ENCODE data around the gene TCF3.
"Not testable (repeated sequence)": the region's sequence is repeated elsewhere in the genome, so short reads cannot be mapped to it uniquely, and the experiment has no call there.

TCF3 gene

DNA sequence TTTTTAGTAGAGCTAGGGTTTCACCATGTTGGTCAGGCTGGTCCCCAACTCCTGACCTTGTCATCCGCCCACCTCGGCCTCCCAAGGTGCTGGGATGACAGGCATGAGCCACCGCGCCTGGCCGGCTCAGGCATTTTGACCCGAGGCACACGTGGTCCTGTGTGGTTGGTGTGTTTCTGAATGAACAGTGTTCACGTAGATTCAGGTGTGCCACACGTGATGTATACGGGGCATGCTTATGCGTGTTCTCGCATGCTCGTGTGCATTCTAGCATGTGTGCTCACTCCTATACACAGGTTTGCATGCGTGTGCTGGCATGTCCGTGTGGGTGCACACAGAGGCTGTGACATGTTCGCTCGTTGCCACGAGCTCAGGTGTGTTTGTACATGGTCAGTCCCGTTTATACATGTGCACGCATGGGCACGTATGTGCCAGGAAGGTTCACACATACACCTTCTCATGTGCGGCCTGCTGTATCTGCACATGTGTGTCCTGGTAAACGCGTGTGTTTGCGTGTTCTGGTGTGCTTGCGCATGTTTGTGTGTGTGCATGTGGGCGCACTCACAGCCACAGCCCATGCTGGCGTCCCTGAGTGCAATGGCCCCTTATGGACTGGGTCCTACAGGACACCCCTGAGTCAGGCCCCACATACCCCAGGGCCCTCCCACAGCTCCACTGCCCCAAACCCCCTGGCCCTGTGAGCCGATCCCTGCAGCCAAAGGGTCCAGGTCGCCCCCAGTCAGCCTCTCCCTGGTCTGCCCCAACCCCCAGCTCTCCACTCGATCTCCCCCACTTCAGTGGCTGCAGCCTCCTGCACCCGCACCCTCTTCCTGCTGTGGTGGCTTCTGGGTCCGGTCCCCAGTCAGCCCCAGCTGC lies 20.6 kb upstream of the TCF3 start:
- no peak for DNase-seq (ENCODE audit: low read depth in 4 of 4, low spot score in 1 of 4)

DNA sequence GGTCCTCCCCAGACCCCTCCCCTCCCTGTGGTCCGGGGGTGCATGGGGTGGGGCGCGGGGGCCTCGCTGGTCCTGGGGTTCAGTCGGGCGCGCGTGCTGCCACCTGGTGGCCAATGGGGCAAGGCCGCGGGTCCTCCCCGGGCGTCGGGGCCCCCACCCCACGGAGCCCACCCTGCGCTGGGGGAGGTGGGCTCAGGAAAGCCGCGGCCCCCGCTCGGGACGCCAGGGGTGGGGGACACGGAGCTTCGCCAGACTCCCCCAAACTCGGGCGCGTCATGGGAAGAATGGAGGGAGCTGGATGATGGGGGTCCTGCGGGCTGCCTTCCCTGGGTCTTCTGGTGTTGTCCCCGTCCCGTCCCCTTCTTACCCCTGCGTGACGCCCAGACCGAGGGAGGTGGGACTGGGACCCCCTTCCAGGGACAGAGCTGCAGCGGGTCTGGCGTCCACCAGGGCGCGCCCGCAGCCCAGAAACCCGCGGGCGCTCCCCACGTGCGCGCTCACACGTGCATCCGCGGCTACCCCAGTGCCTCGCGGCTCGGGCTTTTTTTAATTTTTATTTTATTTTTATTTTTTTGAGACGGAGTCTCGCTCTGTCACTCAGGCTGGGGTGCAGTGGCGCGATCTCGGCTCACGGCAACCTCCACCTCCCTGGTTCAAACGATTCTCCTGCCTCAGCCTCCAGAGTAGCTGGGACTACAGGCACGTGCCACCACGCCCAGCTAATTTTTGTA lies 19.8 kb upstream of the TCF3 start:
- peak in 3 of 4 experiments; percentile 49 to 53 (median 52) for DNase-seq (ENCODE audit: low read depth in 4 of 4, low spot score in 1 of 4)

DNA sequence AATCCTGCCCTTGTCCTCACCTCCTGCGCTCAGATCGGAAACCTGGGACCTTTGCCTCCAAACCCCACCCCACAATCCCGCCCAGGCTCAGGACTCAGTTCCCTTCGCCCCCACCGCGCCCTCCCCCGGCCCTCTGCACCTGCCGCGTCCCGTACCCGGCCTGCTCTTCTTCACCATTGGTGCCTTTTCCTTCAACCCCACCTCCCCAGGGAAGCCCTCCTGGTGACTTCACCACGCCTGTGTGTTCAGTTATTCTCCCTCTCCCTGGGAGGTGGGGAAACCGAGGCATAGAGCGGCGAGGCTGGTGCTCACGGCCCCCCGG lies 19.3 kb upstream of the TCF3 start:
- DNase-seq (ENCODE audit: low read depth in 4 of 4, low spot score in 1 of 4) = no peak

DNA sequence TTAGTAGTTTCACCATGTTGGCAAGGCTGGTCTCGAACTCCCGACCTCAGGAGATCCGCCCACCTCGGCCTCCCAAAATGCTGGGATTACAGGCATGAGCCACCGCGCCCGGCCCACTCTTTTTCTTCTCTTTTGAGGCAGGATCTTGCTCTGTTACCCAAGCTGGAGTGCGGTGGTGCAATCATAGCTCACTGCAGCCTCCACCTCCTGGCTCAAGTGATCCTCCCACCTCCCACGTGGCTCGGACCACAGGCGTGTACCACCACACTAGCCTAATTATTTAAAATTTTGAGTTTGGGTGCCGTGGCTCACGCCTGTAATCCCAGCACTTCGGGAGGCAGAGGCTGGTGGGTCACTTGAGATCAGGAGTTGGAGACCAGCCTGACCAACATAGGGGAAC lies 18.3 kb upstream of the TCF3 start:
- not testable (repeated sequence) for DNase-seq (ENCODE audit: low read depth in 4 of 4, low spot score in 1 of 4)

DNA sequence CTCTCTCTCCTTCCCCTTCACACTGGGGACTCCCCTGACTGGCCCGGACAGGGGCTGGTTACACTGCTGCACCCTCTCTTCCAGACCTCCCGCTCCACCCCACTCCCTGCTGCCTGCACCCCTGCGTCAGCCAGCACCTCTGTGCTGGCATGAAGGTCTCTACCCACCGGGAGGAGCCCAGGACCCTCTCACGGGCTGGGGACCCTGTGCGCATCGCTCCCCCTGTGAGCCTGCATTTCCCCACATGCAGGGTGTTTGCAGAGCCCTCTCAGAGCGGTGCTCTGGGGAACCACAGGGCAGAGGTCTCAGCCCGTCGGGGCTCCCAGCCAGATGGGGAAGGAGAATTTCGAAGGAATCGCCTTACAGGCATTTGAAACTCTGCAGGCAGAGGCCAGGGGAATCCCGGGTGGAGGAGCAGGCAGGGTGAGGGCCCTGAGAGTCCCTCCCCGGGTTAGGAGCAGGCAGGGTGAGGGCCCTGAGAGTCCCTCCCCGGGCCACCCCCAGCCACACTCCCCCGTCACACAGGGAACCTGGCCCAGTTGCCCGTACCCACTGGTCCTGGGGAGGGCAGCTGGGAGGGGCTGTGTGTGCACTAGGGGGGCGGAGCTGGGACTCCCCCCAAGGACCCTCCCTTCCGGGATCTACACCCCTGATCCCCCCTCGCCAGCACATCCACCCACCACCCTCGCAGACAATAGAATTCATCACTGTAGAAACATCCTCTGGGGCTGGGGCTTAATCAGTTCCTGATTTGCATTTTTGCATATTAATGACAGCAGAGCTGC lies 16.3 kb upstream of the TCF3 start:
- DNase-seq (ENCODE audit: low read depth in 4 of 4, low spot score in 1 of 4) = no peak

DNA sequence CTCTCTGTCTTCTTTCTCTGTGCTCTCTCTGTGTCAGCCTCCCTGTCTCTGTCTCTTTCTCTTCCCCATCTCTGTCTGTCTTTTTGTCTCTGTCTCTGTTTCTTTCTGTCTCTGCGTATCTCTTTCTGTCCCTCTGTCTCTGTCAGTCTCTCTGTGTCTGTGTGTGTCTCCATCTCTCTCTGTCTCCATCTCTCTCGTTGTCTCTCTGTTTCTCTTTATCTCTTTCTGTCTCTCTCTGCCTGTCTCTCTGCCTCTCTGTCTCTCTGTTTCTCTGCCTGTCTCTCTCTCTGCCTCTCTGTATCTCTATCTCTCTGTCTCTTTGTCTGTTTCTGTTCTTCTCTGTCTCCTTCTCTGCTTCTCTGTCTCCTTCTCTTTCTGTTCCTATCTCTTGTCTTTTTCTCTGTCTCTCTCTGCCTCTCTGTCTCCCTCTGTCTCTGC lies 15.7 kb upstream of the TCF3 start:
- no peak for DNase-seq (ENCODE audit: low read depth in 4 of 4, low spot score in 1 of 4)

DNA sequence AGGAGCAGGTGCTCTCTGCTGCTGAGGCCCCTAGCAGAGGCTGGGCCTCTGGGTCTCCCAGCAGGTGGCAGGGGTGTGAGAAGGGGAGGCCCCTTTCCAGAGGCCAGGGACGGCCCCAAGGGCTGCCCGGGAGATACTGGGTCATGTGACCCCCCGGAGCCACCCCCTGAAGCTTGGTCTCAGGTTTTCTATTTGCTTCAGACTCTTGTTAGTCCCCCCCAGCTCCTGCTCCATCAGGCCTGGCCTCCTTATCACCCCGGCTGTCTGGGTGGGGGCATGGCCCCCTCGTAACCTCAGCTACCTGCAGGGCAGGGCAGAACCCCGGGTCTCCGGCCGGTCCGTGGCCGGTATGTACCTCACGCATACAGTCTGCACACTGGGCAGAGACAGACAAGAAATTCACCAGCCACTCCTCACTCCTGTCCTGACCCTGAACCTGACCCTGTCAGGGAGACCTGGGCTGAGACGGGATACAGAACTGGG lies 13.2 kb upstream of the TCF3 start:
- no peak for DNase-seq (ENCODE audit: low read depth in 4 of 4, low spot score in 1 of 4)

DNA sequence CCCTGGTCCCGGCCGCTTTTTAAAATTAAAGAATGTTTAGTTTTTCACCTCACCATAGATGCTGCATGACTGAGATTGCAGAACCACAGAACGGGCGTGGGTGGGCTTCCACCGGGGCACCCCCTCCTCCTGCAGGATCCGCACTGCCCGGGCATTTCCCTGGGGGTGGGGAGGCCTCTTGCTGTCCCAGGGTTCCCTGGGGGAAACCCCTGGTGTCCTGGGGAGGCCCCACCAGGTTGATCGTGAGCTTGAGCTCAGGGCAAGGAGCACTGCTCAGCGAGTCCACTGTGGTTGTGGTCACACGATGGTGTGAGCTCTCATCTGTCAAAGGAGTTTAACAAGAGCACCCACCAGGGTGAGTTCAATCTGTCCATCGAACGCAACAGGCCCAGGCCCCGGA lies 11.4 kb upstream of the TCF3 start:
- no peak for DNase-seq (ENCODE audit: low read depth in 4 of 4, low spot score in 1 of 4)

DNA sequence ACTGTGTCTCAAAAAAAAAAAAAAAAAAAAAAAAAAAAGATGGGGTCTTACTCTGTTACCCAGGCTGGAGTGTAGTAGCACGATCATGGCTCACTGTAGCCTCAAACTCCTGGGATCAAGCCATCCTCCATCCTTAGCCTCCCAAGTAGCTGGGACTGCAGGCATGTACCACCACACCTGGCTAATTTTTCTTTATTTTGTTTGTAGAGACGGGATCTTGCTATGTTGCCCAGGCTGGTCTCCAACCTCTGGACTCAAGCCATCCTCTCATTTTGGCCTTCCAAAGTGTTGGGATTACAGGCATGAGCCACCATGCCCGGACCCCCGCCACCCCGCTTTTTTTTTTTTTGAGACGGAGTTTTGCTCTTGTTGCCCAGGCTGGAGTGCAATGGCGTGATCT lies 10.8 kb upstream of the TCF3 start:
- DNase-seq (ENCODE audit: low read depth in 4 of 4, low spot score in 1 of 4) = not testable (repeated sequence)

DNA sequence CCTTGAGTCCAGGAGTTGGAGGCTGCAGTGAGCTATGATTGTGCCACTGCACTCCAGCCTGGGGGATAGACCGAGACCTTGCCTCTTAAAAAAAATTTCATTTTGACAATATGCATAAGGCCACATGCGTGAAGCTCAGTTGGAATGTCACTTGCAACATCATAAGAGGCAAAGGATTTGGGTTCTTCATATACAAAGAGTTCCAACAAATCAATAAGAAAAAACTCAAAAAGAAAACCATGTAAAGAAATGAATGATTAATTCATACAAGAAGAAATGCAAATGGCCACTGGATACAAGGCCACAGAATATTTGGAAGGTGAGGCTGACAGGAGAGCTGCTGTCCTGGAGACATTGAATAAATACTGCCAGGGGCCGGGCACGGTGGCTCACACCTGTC lies 9.6 kb upstream of the TCF3 start:
- DNase-seq (ENCODE audit: low read depth in 4 of 4, low spot score in 1 of 4) = no peak

DNA sequence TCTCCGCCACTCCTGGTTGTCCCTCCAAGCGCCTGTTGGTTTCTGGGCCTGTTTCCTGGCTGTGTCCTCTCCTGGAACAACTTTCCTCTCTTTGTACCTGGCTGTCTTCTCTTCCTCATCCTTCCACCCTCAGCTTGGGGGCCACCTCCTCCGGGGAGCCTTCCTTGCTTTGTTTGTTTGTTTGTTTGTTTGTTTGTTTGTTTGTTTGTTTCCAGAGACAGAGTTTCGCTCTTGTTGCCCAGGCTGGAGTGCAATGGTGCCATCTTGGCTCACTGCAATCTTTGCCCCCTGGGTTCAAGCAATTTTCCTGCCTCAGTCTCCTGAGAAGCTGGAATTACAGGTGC lies 6.6 kb upstream of the TCF3 start:
- DNase-seq (ENCODE audit: low read depth in 4 of 4, low spot score in 1 of 4) = no peak

DNA sequence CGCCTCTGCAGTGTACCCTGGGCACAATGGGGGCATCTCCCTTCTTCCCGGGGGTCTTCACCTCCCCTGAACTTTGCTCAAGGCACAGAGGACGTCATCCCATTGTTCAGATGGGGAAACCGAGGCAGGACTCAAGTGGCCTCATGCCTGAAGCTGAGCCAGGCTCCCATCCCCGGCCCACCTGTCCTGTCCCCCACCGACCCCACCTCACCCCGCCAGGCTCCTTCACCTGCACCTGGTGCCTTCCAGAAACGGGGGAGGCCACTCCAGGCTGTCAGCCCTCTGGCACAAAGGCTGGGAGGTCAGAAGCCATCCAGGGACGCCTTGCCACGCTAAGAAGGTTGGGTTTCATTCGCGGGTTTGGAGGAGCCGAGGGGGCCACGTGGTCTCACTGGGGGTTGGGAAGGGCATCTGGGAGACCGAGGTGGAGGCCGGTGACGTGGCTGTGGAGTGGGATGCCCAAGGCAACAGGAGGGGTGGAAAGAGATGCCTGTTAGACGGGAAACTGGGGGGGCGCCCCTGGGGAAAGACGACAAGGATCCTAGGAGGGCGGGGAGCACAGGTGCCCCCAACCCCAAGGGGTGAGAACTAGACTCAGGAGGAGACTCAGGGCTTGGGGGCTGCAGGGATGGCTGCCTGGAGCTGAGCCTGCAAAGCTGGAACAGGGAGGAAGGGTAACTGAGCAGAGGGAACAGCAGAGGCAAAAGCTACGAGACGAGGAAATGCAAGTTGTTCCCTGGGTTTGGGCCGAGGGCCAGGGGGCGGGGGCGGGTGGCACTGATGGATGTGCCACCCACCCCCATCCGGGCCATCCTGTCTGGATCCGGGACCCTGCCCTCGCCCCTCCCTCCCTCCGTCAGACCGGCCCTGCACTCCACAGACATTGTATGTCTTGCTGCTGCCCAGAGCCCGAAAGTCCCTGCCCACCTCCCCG lies 6.0 kb upstream of the TCF3 start:
- no peak for DNase-seq (ENCODE audit: low read depth in 4 of 4, low spot score in 1 of 4)

DNA sequence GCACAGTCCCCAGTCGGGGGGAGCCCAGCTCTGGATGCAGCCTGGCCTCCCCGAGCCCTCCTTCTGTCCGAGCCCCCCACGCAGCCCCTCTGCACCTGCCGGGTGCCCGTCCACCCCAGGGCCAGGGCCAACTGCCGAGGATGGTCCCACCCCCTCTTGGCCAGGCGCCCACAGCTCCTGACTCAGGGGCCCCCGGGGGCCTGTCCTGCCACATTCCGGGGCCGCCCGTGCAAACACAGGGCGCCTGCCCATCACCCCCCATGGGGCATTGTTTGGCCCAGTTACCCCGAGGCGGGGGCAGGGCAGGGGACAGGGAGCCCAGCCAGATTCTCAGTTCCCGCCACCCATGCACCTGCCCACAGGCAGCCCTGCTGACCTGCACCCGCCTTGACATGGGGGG lies 5.3 kb upstream of the TCF3 start:
- no peak for DNase-seq (ENCODE audit: low read depth in 4 of 4, low spot score in 1 of 4)

DNA sequence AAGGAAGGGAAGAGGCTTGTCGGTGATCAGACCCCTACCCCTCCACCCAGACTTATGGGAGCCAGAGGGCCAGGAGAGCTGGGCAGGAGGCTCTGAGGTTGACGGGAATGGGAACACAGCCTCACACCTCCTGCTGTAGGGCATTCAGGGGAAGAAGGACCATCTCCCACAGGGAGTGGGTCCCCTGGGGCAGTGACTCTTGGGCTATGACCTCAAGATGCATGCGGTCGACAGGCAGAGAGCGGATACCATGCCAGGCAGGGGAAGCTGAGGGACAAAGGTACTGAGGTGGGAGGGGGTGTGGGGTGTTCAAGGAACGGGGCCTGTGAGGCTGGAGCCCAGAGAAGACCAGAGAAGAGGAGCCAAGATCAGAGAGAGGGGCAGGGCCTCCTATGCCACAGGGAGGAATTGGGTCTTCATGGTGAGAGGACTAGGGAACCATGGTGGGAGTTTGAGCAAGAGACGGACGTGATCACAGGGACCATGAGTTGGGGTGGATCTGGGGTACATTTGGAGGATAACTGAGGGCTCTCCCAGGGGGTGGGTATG lies 4.6 kb upstream of the TCF3 start:
- no peak for DNase-seq (ENCODE audit: low read depth in 4 of 4, low spot score in 1 of 4)

DNA sequence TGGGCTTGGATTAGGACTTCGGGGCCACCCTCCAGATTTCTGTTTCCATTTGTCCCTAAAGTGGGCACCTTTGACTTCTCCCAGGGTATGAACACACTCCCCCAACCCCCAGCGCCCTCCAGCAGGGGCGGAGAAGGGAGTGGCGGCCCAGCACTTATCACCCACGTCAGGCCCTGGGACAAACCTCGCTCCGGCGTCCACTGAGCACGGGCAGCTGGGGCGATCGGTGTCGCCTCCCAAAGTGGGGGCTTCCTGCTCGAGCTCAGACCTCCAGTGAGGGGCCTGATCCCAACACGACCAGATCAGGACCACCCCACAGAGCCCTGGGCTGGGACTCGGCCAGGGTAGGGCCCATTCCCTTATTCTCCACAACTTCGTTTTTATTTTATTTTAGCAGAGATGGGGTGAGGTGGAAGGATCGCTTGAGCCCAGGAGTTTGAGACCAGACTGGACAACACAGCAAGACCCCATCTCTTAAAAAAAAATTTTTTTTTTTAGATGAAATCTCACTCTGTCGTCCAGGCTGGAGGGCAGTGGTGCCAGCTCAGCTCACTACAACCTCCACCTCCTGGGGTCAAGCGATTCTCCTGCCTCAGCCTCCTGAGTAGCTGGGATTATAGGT lies 3.7 kb upstream of the TCF3 start:
- no peak for DNase-seq (ENCODE audit: low read depth in 4 of 4, low spot score in 1 of 4)

DNA sequence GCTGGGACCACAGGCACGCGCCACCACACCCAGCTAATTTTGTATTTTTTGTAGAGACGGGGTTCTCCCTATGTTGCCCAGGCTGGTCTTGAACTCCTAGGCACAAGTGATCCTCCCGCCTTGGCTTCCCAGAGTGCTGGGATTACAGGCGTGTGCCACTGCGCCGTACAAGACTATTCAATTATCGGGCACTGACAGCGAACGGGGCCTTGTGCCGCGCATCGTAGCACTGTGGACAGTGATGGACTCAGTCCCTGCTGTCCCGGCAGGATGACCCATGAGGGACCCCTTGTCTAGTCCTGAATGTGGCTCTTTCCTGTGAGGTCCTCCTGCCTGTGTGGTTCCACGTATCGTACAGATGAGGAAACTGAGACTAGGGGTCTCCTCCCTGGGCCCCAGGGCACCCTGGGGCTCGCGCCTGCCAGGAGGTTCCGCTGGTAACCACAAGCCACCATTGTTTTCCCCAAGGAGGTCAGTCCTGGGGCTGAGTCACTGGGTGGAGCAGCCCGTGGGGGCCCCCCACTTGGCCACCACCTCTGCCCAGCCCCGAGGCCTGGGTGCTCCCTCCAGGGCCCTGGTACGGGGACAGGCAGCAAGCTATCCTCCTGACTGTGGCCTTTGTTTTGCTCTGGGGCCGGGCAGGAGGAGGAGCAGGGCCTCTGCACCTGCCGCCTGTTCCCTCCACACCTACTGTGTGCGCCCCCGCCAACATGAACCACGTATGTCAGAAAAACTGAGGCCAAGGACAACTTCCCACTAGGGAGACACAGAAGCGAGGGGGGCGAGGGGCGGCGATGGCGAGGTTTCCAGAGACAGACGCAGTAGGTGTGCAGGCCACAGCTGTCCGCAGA lies 2.9 kb upstream of the TCF3 start:
- no peak for DNase-seq (ENCODE audit: low read depth in 4 of 4, low spot score in 1 of 4)

DNA sequence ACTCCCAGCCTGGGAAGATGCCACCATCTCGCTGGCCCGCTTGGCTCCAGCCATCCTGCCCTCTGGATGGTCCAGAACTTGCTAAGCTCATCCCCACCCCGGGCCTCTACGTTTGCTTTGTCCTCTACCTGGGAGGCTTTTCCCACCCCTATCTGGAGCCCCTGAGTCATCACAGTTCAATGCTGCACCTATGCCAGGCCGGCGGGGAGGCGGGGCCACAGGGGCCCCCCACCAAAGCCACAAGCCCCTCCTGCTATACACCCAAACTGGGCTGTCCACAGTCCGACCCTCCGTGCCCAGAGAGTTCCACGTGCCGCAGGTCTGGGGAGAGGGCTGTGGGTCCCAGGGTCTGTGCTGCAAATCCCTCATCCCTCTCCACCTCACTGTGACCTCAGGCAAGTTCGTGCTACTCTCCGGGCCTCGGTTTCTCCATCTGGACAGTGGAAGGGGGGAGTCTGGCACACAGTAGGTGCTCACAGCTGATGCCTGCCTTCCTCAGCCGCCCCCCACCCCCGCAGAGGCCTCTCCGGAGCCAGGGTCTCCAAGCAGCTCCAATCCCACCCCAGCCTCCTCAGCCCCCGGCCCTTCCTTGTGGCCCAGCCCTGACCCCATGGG lies 1.9 kb upstream of the TCF3 start:
- DNase-seq (ENCODE audit: low read depth in 4 of 4, low spot score in 1 of 4) = no peak

DNA sequence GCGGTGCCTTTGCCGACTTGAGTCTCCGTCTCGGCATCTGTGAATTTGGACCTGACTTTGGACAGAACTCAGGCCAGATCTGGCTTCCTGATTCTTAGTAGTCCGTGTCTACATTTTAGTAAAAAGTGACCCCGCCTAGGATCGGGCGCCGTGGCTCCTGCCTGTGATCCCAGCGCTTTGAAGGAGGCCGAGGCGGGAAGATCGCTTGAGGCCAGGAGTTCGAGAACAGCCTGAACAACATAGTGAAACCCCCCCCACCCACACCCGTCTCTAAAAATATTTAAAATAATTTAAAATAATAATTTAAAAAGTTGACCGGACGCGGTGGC lies 849 bp upstream of the TCF3 start:
- DNase-seq (ENCODE audit: low read depth in 4 of 4, low spot score in 1 of 4) = no peak
